ENCODE results near the gene SLC45A2. TPM values are rescaled to one million over a fixed set of nuclear protein-coding genes. Genes with fewer than 3 reads are reported as not detected.

The SLC45A2 gene
- total RNA-seq, 2 experiments from 2014 or later, result not detected

- peaks cover 19% of the 10 kb centered on the region for H3K4me1 ChIP-seq (ENCODE audit: insufficient read depth, low read length, poor library complexity, severe bottlenecking)
- H3K9me2 ChIP-seq (ENCODE audit: insufficient read depth, low read length), result no peaks in the 10 kb centered on the region
- ChIA-PET POLR2A (interaction anchor here (0.6 kb wide), 1 partner anchor 1532 kb away, joined by 4 read pairs; no protein-coding TSS in a partner anchor), CTCF (ENCODE audit: unreplicated experiment) (no interaction called here)
- peak overlapping the region; percentile 93; the same call in 1 of the 2 replicates for H2AFZ ChIP-seq (ENCODE audit: low read length)
- BruUV-seq (replicated peaks), result no TSS peak
- DNase-seq (ENCODE audit: low spot score), result no peak
- intact Hi-C loops (cut with micrococcal nuclease; ENCODE audit: unreplicated experiment), result loop anchor here (10.0 kb wide), 1 partner anchor 562 kb away; the partner anchor contains the start of gene TARS1
- H3K27ac ChIP-seq (ENCODE audit: low read depth, low read length, poor library complexity, severe bottlenecking), result peak overlapping the region; percentile 65
- H3K36me3 ChIP-seq (ENCODE audit: insufficient read depth, low read length), result no peaks in the 10 kb centered on the region
- no peaks in the 10 kb centered on the region for H4K20me1 ChIP-seq (ENCODE audit: insufficient read depth, low read length)
- peak overlapping the region; percentile 80 for H3K4me2 ChIP-seq (ENCODE audit: low read length)
- H3K79me2 ChIP-seq (ENCODE audit: insufficient read depth, low read depth, low read length), result no peaks in the 10 kb centered on the region
- H3K9me3 ChIP-seq (ENCODE audit: low read length), result no peaks in the 10 kb centered on the region
- TF ChIP-seq EZH2phosphoT487 (IDR thresholded peaks at IDR 0.05; ENCODE audit: borderline replicate concordance, low read depth, low read length) (no peak), CTCF (conservative IDR thresholded peaks at IDR 0.05; ENCODE audit: low read length) (no peak)
- H3K4me3 ChIP-seq (ENCODE audit: low read depth, low read length, poor library complexity, severe bottlenecking), result peak overlapping the region; percentile 72
Observed at GRCh38 chr5:34007201-34007620, 22.7 kb upstream of the SLC45A2 start.

- intact Hi-C loops (cut with micrococcal nuclease; ENCODE audit: unreplicated experiment), result loop anchor here (10.0 kb wide), 1 partner anchor 561 kb away; the partner anchor contains the start of gene TARS1
Observed at GRCh38 chr5:34005681-34006080, 21.2 kb upstream of the SLC45A2 start.

More at GRCh38 chr5:34005681-34006080, 21.2 kb upstream of the SLC45A2 start:
- no peaks in the 10 kb centered on the region for H4K20me1 ChIP-seq (ENCODE audit: insufficient read depth, low read length)
- no TSS peak for BruUV-seq (replicated peaks)
- peaks cover 19% of the 10 kb centered on the region for H3K4me1 ChIP-seq (ENCODE audit: insufficient read depth, low read length, poor library complexity, severe bottlenecking)
- H3K9me3 ChIP-seq (ENCODE audit: low read length), result no peaks in the 10 kb centered on the region
- ChIA-PET CTCF (ENCODE audit: unreplicated experiment) (no interaction called here), POLR2A (interaction anchor here (0.7 kb wide), 1 partner anchor 991 kb away, joined by 3 read pairs; no protein-coding TSS in a partner anchor)
- DNase-seq (ENCODE audit: low spot score), result no peak
- H3K27ac ChIP-seq (ENCODE audit: low read depth, low read length, poor library complexity, severe bottlenecking), result no peak overlapping the region
- H3K4me3 ChIP-seq (ENCODE audit: low read depth, low read length, poor library complexity, severe bottlenecking), result no peak overlapping the region
- no peak overlapping the region for H2AFZ ChIP-seq (ENCODE audit: low read length)
- no peaks in the 10 kb centered on the region for H3K36me3 ChIP-seq (ENCODE audit: insufficient read depth, low read length)
- no peak overlapping the region for H3K4me2 ChIP-seq (ENCODE audit: low read length)
- H3K79me2 ChIP-seq (ENCODE audit: insufficient read depth, low read depth, low read length), result no peaks in the 10 kb centered on the region
- TF ChIP-seq EZH2phosphoT487 (IDR thresholded peaks at IDR 0.05; ENCODE audit: borderline replicate concordance, low read depth, low read length) (no peak), CTCF (conservative IDR thresholded peaks at IDR 0.05; ENCODE audit: low read length) (no peak)
- H3K9me2 ChIP-seq (ENCODE audit: insufficient read depth, low read length), result no peaks in the 10 kb centered on the region
